SKM-1 (cell line): Measurements from ENCODE around the gene F7.
"Not testable (repeated sequence)": the region's sequence is repeated elsewhere in the genome, so short reads cannot be mapped to it uniquely, and the experiment has no call there.

ENCODE experiments used
- DNase-seq: peaks from one replicate; lab custom pipeline; 2025; ENCODE audit not compliant: unreplicated experiment; lab: John Stamatoyannopoulos, UW

The F7 gene

GRCh38 chr13:113070855-113071254 is 34.7 kb upstream of the F7 start:
- DNase-seq = no peak

GRCh38 chr13:113072376-113072775 is 33.2 kb upstream of the F7 start:
- DNase-seq = no peak

- no peak for DNase-seq
These were observed 31.6 kb upstream of the F7 start for GRCh38 chr13:113073942-113074341.

DNA sequence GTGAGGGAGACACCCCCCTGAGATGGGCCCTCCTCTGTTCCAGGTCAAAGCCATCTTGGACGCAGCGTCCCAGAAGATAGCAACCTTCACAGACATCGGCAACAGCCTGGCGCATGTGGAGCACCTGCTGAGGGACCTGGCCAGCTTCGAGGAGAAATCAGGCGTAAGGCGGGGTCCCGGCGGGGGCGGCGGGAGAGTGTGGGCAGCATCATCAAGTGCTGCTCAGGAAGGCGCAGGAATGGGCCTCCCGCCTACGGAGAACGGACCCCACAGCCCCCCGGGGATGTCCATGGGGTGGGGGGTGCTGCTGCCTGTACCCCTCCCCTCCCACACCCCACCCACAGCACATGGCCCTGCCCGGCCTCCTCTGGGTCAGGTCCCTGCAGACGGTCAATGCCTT is 31.2 kb upstream of the F7 start:
- DNase-seq = no peak

GRCh38 chr13:113074876-113075275 is 30.7 kb upstream of the F7 start:
- DNase-seq = no peak

GRCh38 chr13:113075711-113076110 is 29.9 kb upstream of the F7 start:
- DNase-seq = no peak

- DNase-seq = no peak
These were observed 28.8 kb upstream of the F7 start for GRCh38 chr13:113076681-113077401.

- DNase-seq = no peak
These were observed 28.0 kb upstream of the F7 start for GRCh38 chr13:113077566-113077952.

DNA sequence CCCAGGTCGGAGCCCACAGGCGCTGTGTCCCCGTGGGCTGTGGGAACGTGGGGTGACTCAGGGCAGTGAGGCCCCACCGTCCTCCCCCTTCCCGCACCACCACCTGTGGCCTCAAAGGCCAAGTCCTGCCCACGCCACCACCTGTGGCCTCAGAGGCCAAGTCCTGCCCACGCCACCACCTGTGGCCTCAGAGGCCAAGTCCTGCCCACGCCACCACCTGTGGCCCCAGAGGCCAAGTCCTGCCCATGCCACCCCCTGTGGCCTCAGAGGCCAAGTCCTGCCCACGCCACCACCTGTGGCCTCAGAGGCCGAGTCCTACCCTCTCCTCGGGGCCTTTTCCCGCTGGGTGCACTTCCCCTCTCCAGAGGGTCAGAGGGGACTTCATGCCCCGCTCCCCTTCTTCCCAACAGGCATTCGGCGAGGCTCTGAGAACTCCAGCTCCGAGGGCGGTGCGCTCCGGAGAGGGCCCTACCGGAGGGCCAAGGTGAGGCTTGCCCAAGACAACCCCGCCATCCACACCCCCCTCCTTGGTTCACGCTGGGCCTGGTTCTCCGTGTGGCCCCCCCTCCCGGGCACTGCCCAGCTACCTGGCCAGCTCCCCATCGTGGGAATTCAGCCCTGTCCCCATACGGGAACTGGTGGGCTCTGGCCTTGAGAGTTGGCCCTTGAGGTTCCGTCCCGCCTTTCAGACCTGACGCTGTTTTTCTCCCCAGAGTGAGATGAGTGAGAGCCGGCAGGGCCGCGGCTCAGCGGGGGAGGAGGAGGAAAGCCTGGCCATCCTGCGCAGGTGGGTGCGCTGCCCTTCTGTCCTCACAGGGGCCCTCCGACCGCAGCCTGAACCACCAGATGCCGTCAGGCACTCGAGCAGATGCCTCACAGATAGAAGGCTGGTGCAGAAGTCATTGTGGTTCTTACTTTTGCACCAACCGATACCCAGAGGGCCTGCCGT is 27.4 kb upstream of the F7 start:
- DNase-seq = no peak

DNA sequence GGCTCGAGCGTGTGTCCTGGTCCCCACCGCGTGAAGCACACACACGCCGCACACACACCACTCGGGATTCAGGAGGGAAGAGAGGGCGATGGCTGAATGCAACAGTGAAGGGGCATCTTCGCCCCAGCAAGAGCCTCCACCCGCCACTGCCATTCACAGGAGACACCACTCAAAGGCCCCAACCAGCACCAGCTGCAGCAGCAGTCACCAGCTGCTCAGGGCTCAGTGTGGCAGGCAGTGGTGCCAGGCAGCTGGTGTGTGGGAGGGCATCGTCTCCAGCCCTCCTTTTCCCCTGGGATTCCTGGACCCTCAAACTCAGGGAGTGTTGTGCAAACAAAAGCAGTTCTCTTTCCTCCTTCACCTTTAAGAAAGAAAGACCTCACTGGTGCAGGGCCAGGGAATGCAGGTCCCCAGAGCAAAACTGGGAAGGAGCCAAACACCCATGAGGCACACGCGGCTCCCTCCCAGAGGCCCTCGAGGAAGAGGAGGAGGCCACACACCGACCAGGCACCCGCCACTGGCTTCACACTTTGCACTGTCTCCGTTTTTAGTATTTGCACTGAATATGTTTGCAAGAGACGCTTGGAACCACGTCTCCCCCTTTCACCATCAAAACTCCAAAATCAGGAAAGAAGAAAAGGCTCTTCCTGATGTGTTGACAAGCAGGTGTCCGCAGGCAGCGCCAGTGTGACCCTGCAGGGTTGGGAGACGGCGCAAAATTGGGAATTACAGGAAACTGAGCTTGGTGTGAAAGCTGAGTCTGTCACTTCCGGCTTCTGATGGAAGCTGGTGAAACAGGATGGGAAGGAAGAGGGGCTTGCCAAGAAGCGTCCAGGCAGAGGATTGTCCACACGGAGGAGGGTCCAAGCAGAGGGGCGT is 26.4 kb upstream of the F7 start:
- DNase-seq = no peak

- not testable (repeated sequence) for DNase-seq
These were observed 25.9 kb upstream of the F7 start for GRCh38 chr13:113079781-113080080.

DNA sequence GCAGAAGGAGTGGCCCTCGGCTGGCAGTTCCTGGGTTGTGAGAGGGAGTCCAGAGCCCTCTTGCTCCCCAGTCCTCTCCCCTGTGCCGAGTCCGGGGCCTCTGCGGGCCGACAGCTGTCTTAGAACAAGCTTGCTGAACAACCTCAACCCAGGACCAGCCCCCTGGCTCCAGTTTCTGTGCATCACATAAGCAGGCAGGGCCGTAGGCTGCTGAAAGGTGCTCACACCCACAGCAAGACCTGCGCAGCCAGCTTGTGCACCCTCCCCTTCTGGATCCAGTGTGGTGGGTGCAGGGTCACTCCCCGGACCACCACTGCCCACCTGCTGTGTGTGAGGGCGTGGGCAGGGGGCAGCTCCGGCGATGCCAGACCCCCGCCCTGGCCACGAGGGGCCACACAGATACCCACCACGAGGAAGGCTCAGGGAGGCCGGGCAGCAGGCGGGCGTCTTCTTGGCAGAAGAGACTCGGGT is 25.2 kb upstream of the F7 start:
- no peak for DNase-seq

DNA sequence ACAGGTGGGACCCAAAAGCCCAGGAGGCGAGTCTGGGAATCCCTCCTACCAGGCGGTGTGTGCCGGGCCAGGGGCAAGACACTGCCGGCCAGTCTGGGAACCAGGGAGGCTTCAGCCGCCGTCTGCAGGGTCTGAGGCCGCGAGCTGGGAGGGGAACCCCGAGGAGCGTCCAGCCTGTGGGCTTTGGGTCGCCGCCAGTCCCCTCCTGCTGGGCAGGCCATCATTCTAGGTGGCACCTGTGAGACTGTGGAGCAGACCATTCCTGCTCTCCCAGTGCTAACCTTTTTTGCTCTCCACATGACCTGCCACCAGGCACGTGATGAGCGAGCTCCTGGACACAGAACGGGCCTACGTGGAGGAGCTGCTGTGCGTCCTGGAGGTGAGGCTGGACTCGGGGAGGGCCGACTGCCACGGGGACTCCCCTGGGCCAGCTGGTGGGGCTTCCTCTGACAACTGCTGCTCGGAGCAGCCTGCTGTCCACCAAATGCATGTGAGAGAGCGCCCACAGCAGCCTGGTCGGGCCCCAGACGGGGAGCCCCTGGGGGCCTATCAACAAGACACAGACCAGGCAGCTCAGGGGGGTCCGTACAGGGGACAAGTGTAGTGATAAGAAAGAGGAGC is 24.6 kb upstream of the F7 start:
- no peak for DNase-seq

GRCh38 chr13:113082198-113083021 is 23.2 kb upstream of the F7 start:
- DNase-seq = no peak

DNA sequence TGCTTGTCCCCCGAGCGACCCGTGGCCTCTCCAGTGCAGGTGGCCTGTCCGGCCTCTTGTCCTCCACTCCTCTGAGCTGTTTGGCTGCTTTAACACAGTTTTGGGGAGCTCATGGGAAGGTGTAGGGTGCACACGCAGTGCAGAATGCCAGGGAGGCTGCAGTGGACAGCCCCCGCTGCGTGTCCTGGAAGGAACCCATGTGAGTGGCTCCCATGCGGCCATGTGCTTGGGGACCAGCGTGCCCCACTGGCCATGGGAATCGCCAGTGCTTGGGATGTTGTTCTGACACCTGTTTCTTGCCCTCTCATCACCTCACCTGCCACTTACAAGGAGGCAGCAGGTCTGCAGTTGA is 22.6 kb upstream of the F7 start:
- no peak for DNase-seq

- no peak for DNase-seq
These were observed 22.1 kb upstream of the F7 start for GRCh38 chr13:113083402-113084061.

DNA sequence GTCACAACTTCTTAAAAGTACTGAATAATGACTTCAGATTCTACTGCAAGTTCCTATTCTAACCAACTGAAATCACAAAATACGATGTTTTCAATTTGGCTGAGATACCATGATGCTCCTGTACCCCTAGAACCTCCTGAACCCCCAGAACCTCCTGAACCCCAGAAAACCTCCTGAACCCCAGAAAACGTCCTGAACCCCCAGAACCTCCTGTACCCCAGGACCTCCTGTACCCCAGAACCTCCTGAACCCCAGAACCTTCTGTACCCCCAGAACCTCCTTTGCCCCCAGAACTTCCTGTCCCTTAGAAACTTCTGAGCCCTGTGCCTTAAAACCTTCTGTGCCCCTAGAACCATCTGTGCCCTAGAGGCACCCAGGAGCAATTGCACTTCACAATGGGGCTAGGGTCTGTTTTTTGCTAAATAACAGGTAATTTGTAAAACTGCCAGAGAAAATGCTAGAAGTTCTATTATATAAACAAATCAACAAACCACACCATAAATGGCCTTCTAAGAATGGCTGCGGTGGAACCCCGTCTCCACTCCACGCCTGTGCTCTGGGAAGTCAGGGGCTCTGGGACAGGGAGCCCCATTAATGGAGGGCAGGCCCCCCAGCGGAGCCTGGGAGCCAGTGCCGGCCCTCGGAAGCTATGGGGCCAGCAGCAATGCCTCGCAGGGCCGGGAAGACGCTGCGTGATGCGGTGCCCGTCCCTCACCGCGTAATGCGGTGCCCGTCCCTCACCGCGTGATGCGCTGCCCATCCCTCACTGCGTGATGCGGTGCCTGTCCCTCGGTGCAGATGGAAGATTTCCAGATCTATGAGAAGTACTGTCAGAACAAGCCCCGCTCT is 21.3 kb upstream of the F7 start:
- DNase-seq = no peak

DNA sequence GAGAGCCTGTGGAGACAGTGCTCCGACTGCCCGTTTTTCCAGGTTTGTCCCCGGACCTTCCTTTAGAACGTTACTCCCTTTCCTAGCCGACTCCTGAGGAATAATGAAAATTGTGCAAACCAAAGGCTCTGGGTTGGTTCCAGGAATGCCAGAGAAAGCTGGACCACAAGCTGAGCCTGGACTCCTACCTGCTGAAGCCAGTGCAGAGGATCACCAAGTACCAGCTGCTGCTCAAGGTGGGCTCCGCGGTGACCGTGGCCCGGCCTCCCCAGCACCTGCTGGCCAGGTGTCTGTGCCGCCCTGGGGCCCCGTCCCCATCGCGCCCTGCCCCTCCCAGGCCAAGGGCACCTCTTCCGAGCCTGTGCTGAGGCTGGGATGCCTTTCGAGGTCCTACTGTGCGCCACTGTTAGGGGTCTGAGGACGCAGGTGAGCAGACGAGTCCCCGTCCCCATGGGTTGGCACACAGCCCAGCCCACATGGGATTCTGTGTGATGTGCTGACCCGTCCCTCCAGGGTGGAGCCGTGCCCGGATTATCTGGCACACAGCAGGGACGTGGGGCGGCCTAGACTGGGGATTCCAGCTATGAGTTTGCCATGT is 20.5 kb upstream of the F7 start:
- no peak for DNase-seq
